ENCODE results near the gene APOL2. TPM values are rescaled to one million over a fixed set of nuclear protein-coding genes. Genes with fewer than 3 reads are reported as not detected.

Gene APOL2
- total and polyA plus RNA-seq, 10 of the 15 experiments (the other 5 are each of a cell fraction or from before 2014, with no cell fraction given), result 4.4 to 39.9 (median 25.0) TPM

DNA sequence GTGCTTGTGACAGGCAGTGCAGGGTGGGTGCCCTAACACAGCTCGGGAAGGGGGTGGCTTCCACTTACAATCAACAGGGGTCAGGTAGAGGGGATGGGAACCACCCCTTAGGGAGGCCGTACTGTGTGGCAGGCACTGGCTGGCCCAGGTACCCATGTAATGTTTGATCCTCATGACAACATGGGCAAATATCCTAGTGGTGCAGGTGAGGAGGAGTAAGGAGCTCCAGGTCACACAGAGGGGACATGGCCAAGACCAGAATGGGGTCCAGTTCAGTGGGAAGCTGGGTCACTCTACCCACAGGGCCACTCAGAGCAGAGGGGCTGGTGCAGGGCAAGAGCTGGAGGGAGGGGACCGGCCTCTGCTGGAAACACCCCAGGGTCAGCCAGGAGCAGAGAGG lies 40.8 kb downstream of the APOL2 start (continued):
- TF ChIP-seq TBL1XR1 (IDR thresholded peaks at IDR 0.05; ENCODE audit: low read depth, low read length) (no peak), ZBED1 (IDR thresholded peaks at IDR 0.05; ENCODE audit: borderline replicate concordance) (no peak), BMI1 (IDR thresholded peaks at IDR 0.05; ENCODE audit: borderline replicate concordance) (no peak), RAD51 (IDR thresholded peaks at IDR 0.05) (no peak), MEF2B (IDR thresholded peaks at IDR 0.05; ENCODE audit: partially characterized antibody, poor library complexity, severe bottlenecking) (no peak), E2F4 (IDR thresholded peaks at IDR 0.05; ENCODE audit: low read depth, low read length) (no peak), RCOR1 (conservative IDR thresholded peaks at IDR 0.05; ENCODE audit: low read depth, low read length) (no peak), SMC3 (IDR thresholded peaks at IDR 0.05; ENCODE audit: borderline replicate concordance, low read length) (no peak)
- TF ChIP-seq, protein P1, sequence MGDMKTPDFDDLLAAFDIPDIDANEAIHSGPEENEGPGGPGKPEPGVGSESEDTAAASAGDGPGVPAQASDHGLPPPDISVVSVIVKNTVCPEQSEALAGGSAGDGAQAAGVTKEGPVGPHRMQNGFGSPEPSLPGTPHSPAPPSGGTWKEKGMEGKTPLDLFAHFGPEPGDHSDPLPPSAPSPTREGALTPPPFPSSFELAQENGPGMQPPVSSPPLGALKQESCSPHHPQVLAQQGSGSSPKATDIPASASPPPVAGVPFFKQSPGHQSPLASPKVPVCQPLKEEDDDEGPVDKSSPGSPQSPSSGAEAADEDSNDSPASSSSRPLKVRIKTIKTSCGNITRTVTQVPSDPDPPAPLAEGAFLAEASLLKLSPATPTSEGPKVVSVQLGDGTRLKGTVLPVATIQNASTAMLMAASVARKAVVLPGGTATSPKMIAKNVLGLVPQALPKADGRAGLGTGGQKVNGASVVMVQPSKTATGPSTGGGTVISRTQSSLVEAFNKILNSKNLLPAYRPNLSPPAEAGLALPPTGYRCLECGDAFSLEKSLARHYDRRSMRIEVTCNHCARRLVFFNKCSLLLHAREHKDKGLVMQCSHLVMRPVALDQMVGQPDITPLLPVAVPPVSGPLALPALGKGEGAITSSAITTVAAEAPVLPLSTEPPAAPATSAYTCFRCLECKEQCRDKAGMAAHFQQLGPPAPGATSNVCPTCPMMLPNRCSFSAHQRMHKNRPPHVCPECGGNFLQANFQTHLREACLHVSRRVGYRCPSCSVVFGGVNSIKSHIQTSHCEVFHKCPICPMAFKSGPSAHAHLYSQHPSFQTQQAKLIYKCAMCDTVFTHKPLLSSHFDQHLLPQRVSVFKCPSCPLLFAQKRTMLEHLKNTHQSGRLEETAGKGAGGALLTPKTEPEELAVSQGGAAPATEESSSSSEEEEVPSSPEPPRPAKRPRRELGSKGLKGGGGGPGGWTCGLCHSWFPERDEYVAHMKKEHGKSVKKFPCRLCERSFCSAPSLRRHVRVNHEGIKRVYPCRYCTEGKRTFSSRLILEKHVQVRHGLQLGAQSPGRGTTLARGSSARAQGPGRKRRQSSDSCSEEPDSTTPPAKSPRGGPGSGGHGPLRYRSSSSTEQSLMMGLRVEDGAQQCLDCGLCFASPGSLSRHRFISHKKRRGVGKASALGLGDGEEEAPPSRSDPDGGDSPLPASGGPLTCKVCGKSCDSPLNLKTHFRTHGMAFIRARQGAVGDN (IDR thresholded peaks at IDR 0.05), result no peak
- TF ChIP-seq, protein P2, sequence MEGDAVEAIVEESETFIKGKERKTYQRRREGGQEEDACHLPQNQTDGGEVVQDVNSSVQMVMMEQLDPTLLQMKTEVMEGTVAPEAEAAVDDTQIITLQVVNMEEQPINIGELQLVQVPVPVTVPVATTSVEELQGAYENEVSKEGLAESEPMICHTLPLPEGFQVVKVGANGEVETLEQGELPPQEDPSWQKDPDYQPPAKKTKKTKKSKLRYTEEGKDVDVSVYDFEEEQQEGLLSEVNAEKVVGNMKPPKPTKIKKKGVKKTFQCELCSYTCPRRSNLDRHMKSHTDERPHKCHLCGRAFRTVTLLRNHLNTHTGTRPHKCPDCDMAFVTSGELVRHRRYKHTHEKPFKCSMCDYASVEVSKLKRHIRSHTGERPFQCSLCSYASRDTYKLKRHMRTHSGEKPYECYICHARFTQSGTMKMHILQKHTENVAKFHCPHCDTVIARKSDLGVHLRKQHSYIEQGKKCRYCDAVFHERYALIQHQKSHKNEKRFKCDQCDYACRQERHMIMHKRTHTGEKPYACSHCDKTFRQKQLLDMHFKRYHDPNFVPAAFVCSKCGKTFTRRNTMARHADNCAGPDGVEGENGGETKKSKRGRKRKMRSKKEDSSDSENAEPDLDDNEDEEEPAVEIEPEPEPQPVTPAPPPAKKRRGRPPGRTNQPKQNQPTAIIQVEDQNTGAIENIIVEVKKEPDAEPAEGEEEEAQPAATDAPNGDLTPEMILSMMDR (IDR thresholded peaks at IDR 0.05 in 2 of 3, conservative IDR thresholded peaks at IDR 0.05 in 1 of 3; ENCODE audit: control insufficient read depth in 2 of 3, extremely low read depth in 1 of 3, insufficient read depth in 1 of 3, low read depth in 3 of 3, low read length in 3 of 3), result no peak
